NB4 (cell line): ENCODE results near the gene PSMB3.

Source experiments
- POLR2A ChIP-seq: IDR thresholded peaks from 2 replicates; pipeline ENCODE4 v1.6.1; 2011; ENCODE audit warnings: mild to moderate bottlenecking; ENCODE audit not compliant: insufficient read length; ENCODE audit errors: extremely low read depth
- TF ChIP-seq, protein P1 (sequence below): IDR thresholded peaks from one replicate; pipeline ENCODE4 v1.5.1; 2012; ENCODE audit warnings: low read depth, low read length

DNA sequence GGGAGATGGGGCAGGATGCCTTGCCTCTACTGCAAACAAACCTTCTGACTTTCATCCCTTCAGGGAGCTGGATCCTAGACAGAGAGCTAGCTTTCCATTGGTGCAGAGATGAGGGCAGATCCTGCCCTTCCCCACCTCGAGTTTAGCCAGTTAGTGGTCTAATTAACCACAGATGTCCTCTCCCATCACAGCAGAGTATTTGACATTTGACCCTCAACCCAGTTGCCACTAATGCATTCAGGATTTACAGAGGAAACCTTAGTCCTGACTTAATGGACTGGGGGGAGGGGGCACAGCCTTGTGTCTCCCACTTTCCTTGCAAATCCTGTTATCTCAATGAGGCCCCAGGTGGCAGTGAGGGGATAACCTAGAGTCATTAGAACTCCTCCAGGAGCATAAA, 36.6 kb downstream of the PSMB3 start:
- TF ChIP-seq, protein P1, sequence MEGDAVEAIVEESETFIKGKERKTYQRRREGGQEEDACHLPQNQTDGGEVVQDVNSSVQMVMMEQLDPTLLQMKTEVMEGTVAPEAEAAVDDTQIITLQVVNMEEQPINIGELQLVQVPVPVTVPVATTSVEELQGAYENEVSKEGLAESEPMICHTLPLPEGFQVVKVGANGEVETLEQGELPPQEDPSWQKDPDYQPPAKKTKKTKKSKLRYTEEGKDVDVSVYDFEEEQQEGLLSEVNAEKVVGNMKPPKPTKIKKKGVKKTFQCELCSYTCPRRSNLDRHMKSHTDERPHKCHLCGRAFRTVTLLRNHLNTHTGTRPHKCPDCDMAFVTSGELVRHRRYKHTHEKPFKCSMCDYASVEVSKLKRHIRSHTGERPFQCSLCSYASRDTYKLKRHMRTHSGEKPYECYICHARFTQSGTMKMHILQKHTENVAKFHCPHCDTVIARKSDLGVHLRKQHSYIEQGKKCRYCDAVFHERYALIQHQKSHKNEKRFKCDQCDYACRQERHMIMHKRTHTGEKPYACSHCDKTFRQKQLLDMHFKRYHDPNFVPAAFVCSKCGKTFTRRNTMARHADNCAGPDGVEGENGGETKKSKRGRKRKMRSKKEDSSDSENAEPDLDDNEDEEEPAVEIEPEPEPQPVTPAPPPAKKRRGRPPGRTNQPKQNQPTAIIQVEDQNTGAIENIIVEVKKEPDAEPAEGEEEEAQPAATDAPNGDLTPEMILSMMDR = no peak
- TF ChIP-seq POLR2A = no peak
